B cell (primary cell): ENCODE data around the gene COL4A1.

ENCODE experiments used
- CTCF ChIP-seq: fragments of 200-600 bp; IDR thresholded peaks from one replicate; pipeline ENCODE4 v1.8.0; 2022; ENCODE audit warnings: antibody characterized with exemption, mild to moderate bottlenecking
- EZH2 ChIP-seq: IDR thresholded peaks from 2 replicates; pipeline ENCODE4 v1.6.1; 2012; ENCODE audit warnings: borderline replicate concordance, low read depth, mild to moderate bottlenecking, moderate library complexity, low read length; ENCODE audit not compliant: insufficient read depth, poor library complexity, severe bottlenecking

GRCh38 chr13:110278859-110279258 is 28.1 kb downstream of the COL4A1 start:
- TF ChIP-seq CTCF: no peak
- no peak for TF ChIP-seq EZH2
